Measurements from ENCODE around the gene C19orf67.
"Not testable (repeated sequence)": the region's sequence is repeated elsewhere in the genome, so short reads cannot be mapped to it uniquely, and the experiment has no call there.

The C19orf67 gene

GRCh38 chr19:14056069-14056666, 29.4 kb downstream of the C19orf67 start:
- no peak for DNase-seq

DNA sequence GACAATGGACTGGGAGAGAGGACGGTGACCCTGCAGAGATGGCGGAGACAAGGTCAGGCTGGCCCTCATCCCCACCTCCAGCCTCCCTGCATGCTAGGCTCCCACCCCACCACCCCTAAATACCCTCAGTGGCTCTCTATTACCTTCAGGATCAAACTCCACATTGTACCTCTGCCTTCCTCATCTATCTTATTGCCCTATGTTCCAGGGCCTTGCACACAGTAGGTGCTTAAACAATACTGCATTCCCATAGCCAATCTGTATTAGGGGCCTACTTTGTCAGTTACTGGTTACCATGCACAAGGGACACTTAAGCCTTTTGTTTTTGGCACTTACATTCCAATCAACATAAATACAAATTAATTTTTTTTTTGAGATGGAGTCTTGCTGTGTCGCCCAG, 30.2 kb downstream of the C19orf67 start:
- no peak for DNase-seq

GRCh38 chr19:14054721-14055120, 30.9 kb downstream of the C19orf67 start:
- no peak for DNase-seq

DNA sequence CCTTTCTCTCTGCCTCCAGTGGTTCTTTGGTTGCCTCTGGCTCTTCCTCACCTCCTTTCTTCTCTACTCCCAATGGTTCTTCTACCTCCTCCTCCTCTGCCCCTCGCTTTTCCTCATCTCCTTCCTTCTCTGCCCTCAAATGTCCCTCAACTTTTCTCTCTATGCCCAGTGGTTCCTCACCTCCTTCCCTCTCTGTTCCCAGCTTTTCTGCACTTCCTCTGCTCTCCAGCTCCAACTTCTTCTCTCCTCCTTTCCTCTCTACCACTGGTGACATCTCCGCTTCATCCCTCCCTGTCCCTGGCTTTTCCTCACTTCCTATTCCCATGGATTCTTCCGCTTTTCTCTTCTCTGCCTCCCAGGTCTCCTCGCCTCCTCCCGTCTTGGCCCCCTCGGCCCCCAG, 31.5 kb downstream of the C19orf67 start:
- DNase-seq = no peak

- no peak for DNase-seq
Observed at GRCh38 chr19:14053500-14053899, 32.1 kb downstream of the C19orf67 start.

DNA sequence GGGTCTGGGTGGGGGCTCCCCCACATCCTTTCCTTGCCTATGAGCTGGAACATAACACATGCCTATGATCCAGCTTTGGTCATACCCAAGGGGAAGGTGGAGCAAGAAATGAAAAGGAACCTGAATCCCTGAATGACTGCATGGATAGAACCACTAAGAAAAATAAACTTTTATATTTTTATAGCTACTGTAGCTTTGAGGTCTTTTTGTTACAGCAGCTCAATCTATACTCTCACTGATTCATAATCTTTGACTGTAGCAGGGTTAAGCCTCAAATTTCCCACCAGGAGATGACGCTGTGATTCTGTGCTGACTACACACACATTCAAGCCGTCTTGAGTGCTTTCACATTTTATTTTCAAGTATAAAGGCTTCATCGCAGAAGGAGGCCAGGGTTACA, 32.6 kb downstream of the C19orf67 start:
- no peak for DNase-seq

GRCh38 chr19:14052470-14052869, 33.1 kb downstream of the C19orf67 start:
- DNase-seq = no peak

DNA sequence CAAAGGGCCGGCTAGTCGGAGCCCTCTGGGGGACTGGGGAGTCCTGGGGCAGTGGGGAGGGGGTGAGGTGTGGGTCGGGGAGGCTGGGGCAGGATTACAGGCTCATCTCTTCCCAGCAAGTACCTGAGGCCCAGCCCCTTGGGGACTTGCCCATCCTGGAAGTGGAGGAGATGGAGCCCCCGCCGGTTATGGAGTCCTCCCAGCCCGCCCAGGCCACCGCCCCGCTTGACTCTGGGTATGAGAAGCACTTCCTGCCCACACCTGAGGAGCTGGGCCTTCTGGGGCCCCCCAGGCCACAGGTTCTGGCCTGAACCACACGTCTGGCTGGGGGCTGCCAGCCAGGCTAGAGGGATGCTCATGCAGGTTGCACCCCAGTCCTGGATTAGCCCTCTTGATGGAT, 33.6 kb downstream of the C19orf67 start:
- DNase-seq = no peak

DNA sequence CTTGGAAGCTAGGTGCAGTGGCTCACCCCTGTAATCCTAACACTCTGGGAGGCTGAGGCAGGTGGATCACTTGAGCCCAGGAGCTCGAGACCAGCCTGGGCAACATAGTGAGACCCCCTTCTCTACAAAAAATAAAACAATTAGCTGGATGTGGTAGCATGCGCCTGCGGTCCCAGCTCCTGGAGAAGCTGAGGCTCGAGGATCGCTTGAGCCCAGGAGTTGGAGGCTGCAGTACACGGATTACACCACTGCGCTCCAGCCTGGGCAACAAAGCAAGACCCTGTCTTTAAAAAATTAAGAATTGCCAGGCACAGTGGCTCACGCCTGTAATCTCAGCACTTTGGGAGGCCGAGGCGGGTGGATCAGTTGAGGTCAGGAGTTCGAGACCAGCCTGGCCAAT, 34.6 kb downstream of the C19orf67 start:
- DNase-seq = not testable (repeated sequence)

DNA sequence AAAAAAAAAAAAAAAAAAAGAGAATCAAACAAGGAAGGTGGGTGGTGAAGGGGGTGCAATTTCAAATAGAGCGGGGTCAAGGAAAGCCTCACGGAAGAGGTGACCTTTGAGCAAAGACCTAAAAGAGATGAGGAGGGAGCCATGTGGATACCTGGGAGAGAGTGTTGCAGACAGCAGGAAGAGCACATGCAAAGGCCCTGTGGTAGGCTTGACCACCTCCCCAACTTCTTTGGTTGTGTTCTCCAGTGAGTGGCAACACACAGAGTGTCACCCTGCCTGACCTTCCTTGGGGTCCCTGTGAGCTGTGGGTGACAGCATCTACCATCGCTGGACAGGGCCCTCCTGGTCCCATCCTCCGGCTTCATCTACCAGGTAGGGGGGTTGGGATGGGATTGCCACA, 35.1 kb downstream of the C19orf67 start:
- no peak for DNase-seq

DNA sequence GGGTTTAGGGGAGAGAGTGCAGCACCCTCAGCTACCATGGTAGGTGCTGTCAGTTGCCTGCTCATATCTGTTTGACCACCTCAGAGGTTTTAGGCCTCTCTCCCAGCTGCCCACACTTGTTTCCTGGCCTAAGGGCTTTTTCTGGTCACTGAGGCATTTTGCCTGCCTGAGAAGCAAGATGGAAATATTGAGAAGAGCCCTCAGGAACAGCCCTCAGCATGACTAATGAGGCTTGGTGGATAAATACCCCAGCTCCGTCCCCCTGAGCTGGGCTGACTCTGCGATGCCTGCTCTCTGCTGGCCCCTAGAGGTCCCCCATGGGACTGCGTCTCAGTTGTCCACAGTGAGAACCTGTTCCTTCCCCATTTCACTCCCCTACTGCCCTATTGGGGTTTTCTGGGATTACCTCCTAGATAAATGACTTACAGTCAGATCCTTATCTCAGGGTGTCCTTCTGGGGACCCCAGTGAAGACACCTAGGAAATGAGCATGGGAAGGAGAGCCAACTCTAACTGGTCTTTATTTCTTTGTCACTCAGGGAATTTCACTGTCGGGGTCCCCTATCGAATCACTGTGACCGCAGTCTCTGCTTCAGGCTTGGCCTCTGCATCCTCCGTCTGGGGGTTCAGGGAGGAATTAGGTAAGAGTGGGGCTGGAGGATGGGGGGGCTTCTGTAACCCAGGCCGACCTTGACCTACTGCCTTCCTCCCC, 37.0 kb downstream of the C19orf67 start:
- DNase-seq = peak; percentile 50 to 64 (median 53)

DNA sequence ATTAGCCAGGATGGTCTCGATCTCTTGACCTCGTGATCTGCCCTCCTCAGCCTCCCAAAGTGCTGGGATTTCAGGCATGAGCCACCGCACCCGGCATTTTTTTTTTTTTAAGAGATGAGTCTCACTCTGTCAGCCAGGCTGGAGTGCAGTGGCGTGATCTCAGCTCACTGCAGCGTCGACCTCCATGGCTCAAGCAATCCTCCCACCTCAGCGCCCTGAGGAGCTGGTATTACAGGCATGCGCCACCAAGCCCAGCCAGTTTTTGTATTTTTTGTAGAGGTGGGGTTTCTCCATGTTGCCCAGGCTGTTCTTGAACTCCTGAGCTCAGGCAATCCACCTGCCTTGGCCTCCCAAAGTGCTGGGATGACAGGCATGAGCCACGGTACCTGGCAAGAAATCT, 37.7 kb downstream of the C19orf67 start:
- DNase-seq = not testable (repeated sequence)

- DNase-seq = peak in 3 of 5 experiments; percentile 28 to 71 (median 42)
Observed at GRCh38 chr19:14042659-14043608, 42.6 kb downstream of the C19orf67 start.

DNA sequence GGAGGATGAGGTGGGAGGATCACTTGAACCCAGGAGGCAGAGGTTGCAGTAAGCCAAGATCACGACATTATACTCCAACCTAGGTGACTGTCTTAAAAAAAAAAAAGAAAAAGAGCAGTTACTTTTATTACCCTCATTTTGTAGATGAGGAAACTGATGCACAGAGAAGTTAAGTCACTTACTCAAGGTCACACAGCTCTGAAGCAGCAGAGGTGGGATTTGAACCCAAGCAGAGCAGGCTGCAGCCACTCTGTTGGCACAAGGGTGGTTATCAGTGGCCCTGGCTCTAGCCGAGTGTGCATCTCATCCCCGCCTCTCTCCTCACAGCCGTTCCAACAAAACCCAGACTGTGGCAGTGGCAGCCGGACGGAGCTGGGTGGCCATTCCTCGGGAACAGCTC, 46.4 kb downstream of the C19orf67 start:
- DNase-seq = no peak

DNA sequence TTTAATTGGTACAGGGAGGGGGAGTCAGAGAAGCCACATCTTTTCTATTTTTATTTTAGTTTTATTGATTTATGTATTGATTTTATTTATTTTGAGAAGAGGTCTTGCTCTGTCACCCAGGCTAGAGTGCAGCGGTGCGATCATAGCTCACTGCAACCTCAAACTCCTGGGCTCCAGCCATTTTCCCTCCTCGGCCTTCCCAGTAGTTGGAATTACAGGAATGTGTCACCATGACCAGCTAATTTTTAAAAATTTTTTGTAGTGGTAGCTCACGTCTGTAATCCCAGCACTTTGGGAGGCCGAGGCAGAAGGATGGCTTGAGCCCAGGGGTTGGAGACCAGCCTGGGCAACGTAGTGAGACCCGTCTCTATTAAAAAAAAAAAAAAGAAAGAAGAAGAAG, 49.9 kb downstream of the C19orf67 start:
- no peak for DNase-seq

- not testable (repeated sequence) for DNase-seq
Observed at GRCh38 chr19:14035159-14035558, 50.4 kb downstream of the C19orf67 start.

DNA sequence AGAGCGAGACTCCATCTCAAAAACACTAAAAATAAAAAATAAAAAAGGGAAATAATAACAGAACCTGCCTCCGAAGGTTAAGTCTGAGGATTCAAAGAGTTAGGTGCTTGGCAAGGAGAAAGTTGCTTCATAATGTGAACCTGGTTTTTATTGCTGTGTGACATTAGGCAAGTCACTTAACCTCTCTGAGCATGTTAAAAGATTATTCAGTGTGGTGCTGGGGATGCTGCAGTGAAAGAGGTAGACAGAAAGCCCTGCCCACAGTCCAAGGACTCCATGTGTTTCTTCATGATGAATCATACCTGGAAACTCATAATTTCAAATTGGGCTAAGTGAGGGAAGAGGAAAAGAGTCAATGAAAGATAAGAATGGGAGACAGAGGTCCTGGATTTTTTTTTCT, 51.6 kb downstream of the C19orf67 start:
- DNase-seq = no peak

GRCh38 chr19:14031719-14032480, 53.7 kb downstream of the C19orf67 start, which contains the start of gene IL27RA:
IL27RA (plus strand) TSS chr19:14031762; CDS start chr19:14031873, 111 bp downstream.
- peak; percentile 51 to 90 (median 76) for DNase-seq

All from T-helper 2 cell (primary cell).